ENCODE data around the gene NUFIP2.
A peak's percentile ranks its signal among the peaks of the same experiment; 100 is the strongest.
"Not testable (repeated sequence)": the region's sequence is repeated elsewhere in the genome, so short reads cannot be mapped to it uniquely, and the experiment has no call there.

NUFIP2 gene, protein sequence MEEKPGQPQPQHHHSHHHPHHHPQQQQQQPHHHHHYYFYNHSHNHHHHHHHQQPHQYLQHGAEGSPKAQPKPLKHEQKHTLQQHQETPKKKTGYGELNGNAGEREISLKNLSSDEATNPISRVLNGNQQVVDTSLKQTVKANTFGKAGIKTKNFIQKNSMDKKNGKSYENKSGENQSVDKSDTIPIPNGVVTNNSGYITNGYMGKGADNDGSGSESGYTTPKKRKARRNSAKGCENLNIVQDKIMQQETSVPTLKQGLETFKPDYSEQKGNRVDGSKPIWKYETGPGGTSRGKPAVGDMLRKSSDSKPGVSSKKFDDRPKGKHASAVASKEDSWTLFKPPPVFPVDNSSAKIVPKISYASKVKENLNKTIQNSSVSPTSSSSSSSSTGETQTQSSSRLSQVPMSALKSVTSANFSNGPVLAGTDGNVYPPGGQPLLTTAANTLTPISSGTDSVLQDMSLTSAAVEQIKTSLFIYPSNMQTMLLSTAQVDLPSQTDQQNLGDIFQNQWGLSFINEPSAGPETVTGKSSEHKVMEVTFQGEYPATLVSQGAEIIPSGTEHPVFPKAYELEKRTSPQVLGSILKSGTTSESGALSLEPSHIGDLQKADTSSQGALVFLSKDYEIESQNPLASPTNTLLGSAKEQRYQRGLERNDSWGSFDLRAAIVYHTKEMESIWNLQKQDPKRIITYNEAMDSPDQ

DNA sequence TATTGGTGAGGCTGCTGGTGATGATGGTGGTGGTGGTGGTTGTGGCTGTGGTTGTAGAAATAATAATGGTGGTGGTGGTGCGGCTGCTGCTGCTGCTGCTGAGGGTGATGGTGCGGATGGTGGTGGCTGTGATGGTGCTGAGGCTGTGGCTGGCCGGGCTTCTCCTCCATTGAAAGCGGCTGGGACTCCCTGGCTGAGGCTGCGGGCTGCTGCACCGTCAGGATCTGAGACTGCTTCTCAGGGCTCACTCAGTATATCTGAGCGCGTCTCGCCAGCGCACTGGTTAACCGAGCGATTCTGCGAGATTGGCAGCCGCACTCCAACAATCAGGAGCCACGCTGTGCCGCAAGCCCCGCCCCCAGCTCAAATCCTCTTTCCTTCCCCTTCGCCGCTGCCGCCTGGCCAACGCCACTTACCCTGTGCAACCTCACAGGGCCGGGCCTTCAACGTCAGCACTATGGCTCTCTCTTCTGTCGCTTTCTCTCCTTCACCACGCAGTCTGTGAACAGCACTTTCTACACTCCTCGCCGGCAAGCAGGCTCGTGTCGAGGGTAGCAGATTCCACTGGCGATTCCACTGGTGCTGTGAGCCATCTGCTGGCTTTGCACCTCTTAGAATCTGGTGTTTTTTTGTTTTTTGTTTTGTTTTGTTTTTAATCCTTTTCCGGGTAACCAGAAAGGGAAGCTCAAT is at the start of gene NUFIP2:
Gene NUFIP2 (minus strand): TSS at position 259 of the 690 bp plus-strand sequence. CDS start 89 bp downstream, at position 170.
- in situ Hi-C loops (cut with MboI; ENCODE audit: low pct_unique_long_range_greater_than_20kb, low sequenced_read_pairs, unreplicated experiment): no loop called here
- DNase-seq (ENCODE audit: low spot score): peak; percentile 97
- TF ChIP-seq CTCF (IDR thresholded peaks at IDR 0.05; ENCODE audit: extremely low read depth, insufficient read depth, missing control alignments): no peak

- DNase-seq (ENCODE audit: low spot score): no peak
- in situ Hi-C loops (cut with MboI; ENCODE audit: low pct_unique_long_range_greater_than_20kb, low sequenced_read_pairs, unreplicated experiment): no loop called here
- TF ChIP-seq CTCF (IDR thresholded peaks at IDR 0.05; ENCODE audit: extremely low read depth, insufficient read depth, missing control alignments): no peak
Observed at GRCh38 chr17:29342158-29342765, 48.3 kb upstream of the NUFIP2 start.

DNA sequence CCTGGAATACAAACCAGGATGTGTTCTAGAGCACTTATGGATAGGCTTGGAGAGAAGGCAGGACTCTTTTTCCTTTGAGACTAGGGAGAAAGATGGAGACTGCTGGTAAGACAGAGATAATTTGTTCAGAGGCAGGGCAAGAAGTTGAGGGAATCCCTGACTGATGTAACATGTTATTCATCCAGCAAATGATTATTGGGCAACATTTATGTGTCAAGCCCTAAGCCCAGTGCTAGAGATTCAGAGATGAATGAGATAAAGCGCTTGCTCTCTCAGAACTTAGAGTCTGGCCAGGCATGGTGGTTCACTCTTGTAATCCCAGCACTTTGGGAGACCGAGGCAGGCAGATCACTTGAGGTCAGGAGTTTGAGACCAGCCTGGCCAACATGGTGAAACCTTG is 47.8 kb upstream of the NUFIP2 start:
- DNase-seq (ENCODE audit: low spot score): no peak
- no peak for TF ChIP-seq CTCF (IDR thresholded peaks at IDR 0.05; ENCODE audit: extremely low read depth, insufficient read depth, missing control alignments)
- in situ Hi-C loops (cut with MboI; ENCODE audit: low pct_unique_long_range_greater_than_20kb, low sequenced_read_pairs, unreplicated experiment): no loop called here

GRCh38 chr17:29339016-29339415 is 45.1 kb upstream of the NUFIP2 start:
- in situ Hi-C loops (cut with MboI; ENCODE audit: low pct_unique_long_range_greater_than_20kb, low sequenced_read_pairs, unreplicated experiment); DNase-seq (ENCODE audit: low spot score): not testable (repeated sequence)

GRCh38 chr17:29331708-29332085 is 37.7 kb upstream of the NUFIP2 start:
- in situ Hi-C loops (cut with MboI; ENCODE audit: low pct_unique_long_range_greater_than_20kb, low sequenced_read_pairs, unreplicated experiment): no loop called here
- DNase-seq (ENCODE audit: low spot score): no peak
- no peak for TF ChIP-seq CTCF (IDR thresholded peaks at IDR 0.05; ENCODE audit: extremely low read depth, insufficient read depth, missing control alignments)

DNA sequence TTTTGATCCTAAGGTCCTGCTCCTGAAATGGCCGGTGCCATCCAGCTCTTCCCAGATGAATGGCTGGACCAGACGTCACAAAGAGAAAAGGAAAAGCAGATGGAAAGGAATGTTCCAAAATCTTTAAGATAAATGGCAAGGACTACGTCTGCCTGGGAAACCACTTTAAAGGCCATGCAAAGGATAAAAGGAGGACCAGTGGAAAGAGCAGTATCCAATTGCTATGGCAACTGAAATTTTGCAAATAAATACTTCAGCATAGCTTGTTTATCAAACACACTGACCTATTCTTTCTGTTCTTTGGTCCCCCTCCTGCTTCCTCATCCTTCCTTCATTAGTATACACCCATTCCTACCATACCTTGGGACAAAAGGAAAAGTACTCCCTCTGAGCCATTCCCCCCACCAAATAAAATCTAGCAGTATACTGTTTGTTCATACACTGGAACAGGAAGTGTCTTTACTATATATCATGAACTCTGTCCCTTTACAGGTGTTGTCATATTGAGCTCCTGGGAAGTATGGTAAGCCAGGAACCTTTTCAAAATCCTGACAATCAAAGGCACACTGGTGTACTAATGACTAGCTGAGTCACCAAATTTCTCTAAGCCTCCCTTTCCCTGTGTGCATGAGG is 37.2 kb upstream of the NUFIP2 start:
- TF ChIP-seq CTCF (IDR thresholded peaks at IDR 0.05; ENCODE audit: extremely low read depth, insufficient read depth, missing control alignments): no peak
- in situ Hi-C loops (cut with MboI; ENCODE audit: low pct_unique_long_range_greater_than_20kb, low sequenced_read_pairs, unreplicated experiment): no loop called here
- DNase-seq (ENCODE audit: low spot score): no peak

Data from GM13977 (cell line).